BLaER1 (cell line): ENCODE results near the gene KIF26B.

Source experiments
- H3K27ac ChIP-seq: shearing (Covaris generic); formaldehyde crosslinking; 2 replicates; pipeline ENCODE4 v1.8.1; 2022
- H3K27me3 ChIP-seq: shearing (Covaris generic); formaldehyde crosslinking; 2 replicates; pipeline ENCODE4 v1.8.1; 2022
- H3K36me3 ChIP-seq: shearing (Covaris generic); formaldehyde crosslinking; 2 replicates; pipeline ENCODE4 v1.8.1; 2022
- H3K4me1 ChIP-seq: shearing (Covaris generic); formaldehyde crosslinking; 2 replicates; pipeline ENCODE4 v1.8.1; 2022
- H3K4me2 ChIP-seq: shearing (Covaris generic); formaldehyde crosslinking; 2 replicates; pipeline ENCODE4 v1.8.1; 2022
- H3K4me3 ChIP-seq: shearing (Covaris generic); formaldehyde crosslinking; 2 replicates; pipeline ENCODE4 v1.8.1; 2022
- H3K9ac ChIP-seq: shearing (Covaris generic); formaldehyde crosslinking; 2 replicates; pipeline ENCODE4 v1.8.1; 2022
- H3K9me3 ChIP-seq: shearing (Covaris generic); formaldehyde crosslinking; 2 replicates; pipeline ENCODE4 v1.8.1; 2022
- H4K20me1 ChIP-seq: shearing (Covaris generic); formaldehyde crosslinking; 2 replicates; pipeline ENCODE4 v1.8.1; 2022
- Cebpa-rat ChIP-seq: shearing (Covaris generic); IDR thresholded peaks from 2 replicates; pipeline ENCODE4 v1.8.1; 2022

Gene KIF26B

DNA sequence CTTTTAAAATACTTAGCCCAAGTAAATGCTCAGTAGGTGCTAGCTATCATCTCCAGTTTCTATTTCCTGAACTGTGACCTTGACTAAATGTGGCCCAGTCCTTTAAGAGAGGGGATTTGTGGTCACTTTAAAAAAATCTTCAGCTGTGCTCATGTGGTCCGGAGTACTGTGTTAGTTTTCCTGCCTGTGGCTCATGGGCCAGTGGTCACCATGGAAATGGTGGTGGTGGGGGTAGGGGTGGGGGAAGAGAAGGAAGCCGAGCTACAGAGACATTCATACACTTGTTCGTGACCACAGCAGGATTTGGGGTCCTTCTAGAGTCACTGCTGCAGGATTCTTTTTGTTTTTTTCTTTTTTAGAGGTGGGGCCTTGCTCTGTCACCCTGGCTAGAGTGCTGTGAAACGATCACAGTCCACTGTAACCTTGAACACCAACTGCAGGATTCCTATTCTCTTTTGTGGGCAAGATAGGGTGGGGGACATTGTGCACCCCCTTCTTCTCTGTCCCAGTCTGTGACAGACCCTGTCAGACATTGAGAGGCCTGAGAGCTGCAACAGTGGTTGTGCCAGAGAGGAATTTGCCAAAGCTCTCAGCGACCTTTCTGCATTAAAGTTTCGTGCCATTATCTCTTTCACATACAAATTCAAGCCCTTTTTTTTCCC is 25.8 kb downstream of the KIF26B start:
- Histone ChIP-seq H4K20me1 (no peaks in the 10 kb centered on the region), H3K9ac (no peak overlapping the region), H3K27ac (peak overlapping the region; percentile 50; the same call in 1 of the 2 replicates), H3K36me3 (no peaks in the 10 kb centered on the region), H3K4me2 (peak overlapping the region; percentile 71), H3K4me3 (no peak overlapping the region), H3K9me3 (no peaks in the 10 kb centered on the region), H3K27me3 (no peaks in the 10 kb centered on the region), H3K4me1 (peaks cover 24% of the 10 kb centered on the region)
- no peak for TF ChIP-seq Cebpa-rat

- Histone ChIP-seq H3K27ac (peak overlapping the region; percentile 50; the same call in 1 of the 2 replicates), H3K4me3 (no peak overlapping the region), H3K27me3 (no peaks in the 10 kb centered on the region), H3K9me3 (no peaks in the 10 kb centered on the region), H3K9ac (no peak overlapping the region), H3K4me2 (peak overlapping the region; percentile 71), H4K20me1 (no peaks in the 10 kb centered on the region), H3K4me1 (peaks cover 24% of the 10 kb centered on the region), H3K36me3 (no peaks in the 10 kb centered on the region)
- no peak for TF ChIP-seq Cebpa-rat
Measured at GRCh38 chr1:245181158-245181517, 26.4 kb downstream of the KIF26B start.

- H3K27ac ChIP-seq, result no peak overlapping the region
- peaks cover 24% of the 10 kb centered on the region for H3K4me1 ChIP-seq
- H3K36me3 ChIP-seq, result no peaks in the 10 kb centered on the region
- no peak overlapping the region for H3K9ac ChIP-seq
- no peaks in the 10 kb centered on the region for H4K20me1 ChIP-seq
- no peak for TF ChIP-seq Cebpa-rat
- H3K9me3 ChIP-seq, result no peaks in the 10 kb centered on the region
- H3K27me3 ChIP-seq, result no peaks in the 10 kb centered on the region
- no peak overlapping the region for H3K4me3 ChIP-seq
- no peak overlapping the region for H3K4me2 ChIP-seq
Measured at GRCh38 chr1:245182028-245182427, 27.2 kb downstream of the KIF26B start.

DNA sequence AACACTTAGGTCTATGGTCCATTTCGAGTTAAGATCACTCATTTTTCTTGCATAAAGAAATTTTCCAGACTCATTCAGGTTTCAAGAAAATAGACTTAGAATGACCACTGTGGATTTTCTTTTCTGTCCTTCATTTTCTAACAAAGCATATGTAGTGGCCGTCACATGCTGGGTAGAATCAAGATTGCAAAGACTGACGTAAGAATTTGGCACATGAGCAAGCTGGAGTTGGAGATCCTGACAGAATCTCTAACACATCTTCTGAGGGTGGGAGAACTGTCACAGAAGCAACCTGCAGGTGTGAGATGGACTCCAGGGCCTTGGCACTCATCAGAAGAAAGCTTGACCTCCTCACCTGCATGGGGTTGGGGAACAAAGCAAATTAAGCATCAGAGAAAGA is 28.6 kb downstream of the KIF26B start:
- no peak overlapping the region for H3K9ac ChIP-seq
- H3K4me2 ChIP-seq, result no peak overlapping the region
- H3K27ac ChIP-seq, result no peak overlapping the region
- H3K36me3 ChIP-seq, result no peaks in the 10 kb centered on the region
- H3K27me3 ChIP-seq, result no peaks in the 10 kb centered on the region
- no peak for TF ChIP-seq Cebpa-rat
- no peaks in the 10 kb centered on the region for H4K20me1 ChIP-seq
- no peak overlapping the region for H3K4me3 ChIP-seq
- no peaks in the 10 kb centered on the region for H3K9me3 ChIP-seq
- peaks cover 24% of the 10 kb centered on the region for H3K4me1 ChIP-seq

- TF ChIP-seq Cebpa-rat, result no peak
- Histone ChIP-seq H3K4me3 (no peak overlapping the region), H3K36me3 (no peaks in the 10 kb centered on the region), H3K4me2 (no peak overlapping the region), H3K27ac (no peak overlapping the region), H3K9ac (no peak overlapping the region), H3K4me1 (peaks cover 18% of the 10 kb centered on the region), H4K20me1 (no peaks in the 10 kb centered on the region), H3K9me3 (peaks cover 6% of the 10 kb centered on the region; the same call in 1 of the 2 replicates), H3K27me3 (no peaks in the 10 kb centered on the region)
Measured at GRCh38 chr1:245184779-245185178, 30.0 kb downstream of the KIF26B start.

DNA sequence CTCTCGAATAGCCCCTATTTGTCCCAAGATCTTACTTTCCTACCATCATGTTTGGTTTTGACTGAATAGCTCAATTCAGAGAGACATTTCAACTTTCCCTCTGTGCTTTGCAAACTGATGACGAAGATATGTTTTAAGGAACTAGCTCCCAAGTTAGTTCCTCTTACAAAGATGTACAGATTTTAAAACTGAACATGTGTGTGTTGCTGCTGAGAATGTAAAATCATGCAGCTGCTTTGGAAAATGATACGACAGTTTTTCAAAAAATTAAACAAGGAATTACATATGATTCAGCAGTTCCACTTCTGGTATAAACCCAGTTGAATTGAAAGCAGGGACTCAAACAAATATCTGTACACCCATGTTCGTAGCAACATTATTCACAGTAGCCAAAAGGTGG is 33.6 kb downstream of the KIF26B start:
- H3K36me3 ChIP-seq, result no peaks in the 10 kb centered on the region

GRCh38 chr1:245195398-245195797 is 40.6 kb downstream of the KIF26B start:
- Histone ChIP-seq H3K9me3 (no peaks in the 10 kb centered on the region), H4K20me1 (no peaks in the 10 kb centered on the region), H3K4me3 (no peak overlapping the region), H3K36me3 (no peaks in the 10 kb centered on the region), H3K27me3 (no peaks in the 10 kb centered on the region), H3K4me2 (no peak overlapping the region), H3K4me1 (peaks cover 10% of the 10 kb centered on the region; the same call in 1 of the 2 replicates), H3K27ac (no peak overlapping the region), H3K9ac (no peak overlapping the region)
- TF ChIP-seq Cebpa-rat, result no peak

More for the DNA sequence above, 33.6 kb downstream of the KIF26B start:
- Histone ChIP-seq H3K27ac (no peak overlapping the region), H4K20me1 (no peaks in the 10 kb centered on the region), H3K9ac (no peak overlapping the region), H3K4me1 (no peaks in the 10 kb centered on the region), H3K4me2 (no peak overlapping the region), H3K4me3 (no peak overlapping the region), H3K27me3 (no peaks in the 10 kb centered on the region), H3K9me3 (peaks cover 12% of the 10 kb centered on the region; the same call in 1 of the 2 replicates)
- no peak for TF ChIP-seq Cebpa-rat

GRCh38 chr1:245197121-245197520 is 42.3 kb downstream of the KIF26B start:
- H3K9ac ChIP-seq, result no peak overlapping the region
- H3K4me2 ChIP-seq, result no peak overlapping the region
- H3K36me3 ChIP-seq, result no peaks in the 10 kb centered on the region
- H3K27me3 ChIP-seq, result no peaks in the 10 kb centered on the region
- H3K4me1 ChIP-seq, result peaks cover 22% of the 10 kb centered on the region
- no peak overlapping the region for H3K27ac ChIP-seq
- TF ChIP-seq Cebpa-rat, result no peak
- no peaks in the 10 kb centered on the region for H4K20me1 ChIP-seq
- no peak overlapping the region for H3K4me3 ChIP-seq
- no peaks in the 10 kb centered on the region for H3K9me3 ChIP-seq

DNA sequence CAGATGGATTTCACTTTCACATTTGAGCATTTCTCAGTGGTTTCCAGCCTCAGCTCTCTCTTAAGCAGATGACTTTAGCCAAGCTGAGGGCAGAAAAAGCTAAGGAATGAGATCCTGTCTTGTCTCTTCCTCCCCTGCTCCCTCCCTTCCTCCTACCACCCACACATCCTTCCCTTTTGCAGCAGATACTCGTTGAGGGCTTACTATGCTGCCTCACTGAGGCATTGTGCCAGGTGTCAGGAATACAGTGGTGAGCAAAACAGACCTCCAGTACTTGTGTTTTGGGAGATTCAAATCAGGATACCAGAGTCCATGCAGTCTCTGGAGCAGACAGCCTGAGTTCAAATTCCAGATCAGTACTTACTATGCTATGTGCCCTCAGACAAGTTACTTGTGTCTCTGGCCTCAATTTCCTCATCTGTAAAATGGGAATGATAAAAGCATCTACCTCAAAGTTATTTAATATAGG is 43.2 kb downstream of the KIF26B start:
- no peak for TF ChIP-seq Cebpa-rat
- Histone ChIP-seq H3K4me1 (peaks cover 22% of the 10 kb centered on the region), H3K27ac (no peak overlapping the region), H4K20me1 (no peaks in the 10 kb centered on the region), H3K36me3 (no peaks in the 10 kb centered on the region), H3K4me2 (0 out of 2 replicates have a peak overlapping the region, but pooled peaks have one; percentile 6), H3K9me3 (no peaks in the 10 kb centered on the region), H3K27me3 (no peaks in the 10 kb centered on the region), H3K4me3 (no peak overlapping the region), H3K9ac (no peak overlapping the region)

- Histone ChIP-seq H3K27ac (no peak overlapping the region), H3K9ac (no peak overlapping the region), H3K4me1 (peaks cover 22% of the 10 kb centered on the region), H4K20me1 (no peaks in the 10 kb centered on the region), H3K9me3 (no peaks in the 10 kb centered on the region), H3K27me3 (no peaks in the 10 kb centered on the region), H3K36me3 (no peaks in the 10 kb centered on the region), H3K4me3 (no peak overlapping the region), H3K4me2 (peak overlapping the region; percentile 28; the same call in 1 of the 2 replicates)
- no peak for TF ChIP-seq Cebpa-rat
Measured at GRCh38 chr1:245198748-245199516, 44.1 kb downstream of the KIF26B start.
